Fibroblast of skin of right biceps (primary cell): ENCODE results near the gene USP10.
A peak's percentile ranks its signal among the peaks of the same experiment; 100 is the strongest.

Source experiments
- DNase-seq: peaks from one replicate; pipeline ENCODE4 v3.0.0-alpha.2; 2013

Gene USP10

DNA sequence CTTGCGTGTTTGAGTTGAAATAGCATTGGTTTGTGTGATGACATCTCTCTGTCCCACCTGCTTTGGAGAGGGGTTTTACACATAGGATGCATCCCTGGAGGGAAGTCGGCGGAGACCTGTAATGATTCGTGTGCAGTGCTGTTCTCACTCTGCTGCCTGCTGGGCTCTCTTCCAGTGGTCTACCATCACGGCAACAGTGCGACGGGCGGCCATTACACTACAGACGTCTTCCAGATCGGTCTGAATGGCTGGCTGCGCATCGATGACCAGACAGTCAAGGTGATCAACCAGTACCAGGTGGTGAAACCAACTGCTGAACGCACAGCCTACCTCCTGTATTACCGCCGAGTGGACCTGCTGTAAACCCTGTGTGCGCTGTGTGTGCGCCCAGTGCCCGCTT is 78.9 kb downstream of the USP10 start:
- no peak for DNase-seq

DNA sequence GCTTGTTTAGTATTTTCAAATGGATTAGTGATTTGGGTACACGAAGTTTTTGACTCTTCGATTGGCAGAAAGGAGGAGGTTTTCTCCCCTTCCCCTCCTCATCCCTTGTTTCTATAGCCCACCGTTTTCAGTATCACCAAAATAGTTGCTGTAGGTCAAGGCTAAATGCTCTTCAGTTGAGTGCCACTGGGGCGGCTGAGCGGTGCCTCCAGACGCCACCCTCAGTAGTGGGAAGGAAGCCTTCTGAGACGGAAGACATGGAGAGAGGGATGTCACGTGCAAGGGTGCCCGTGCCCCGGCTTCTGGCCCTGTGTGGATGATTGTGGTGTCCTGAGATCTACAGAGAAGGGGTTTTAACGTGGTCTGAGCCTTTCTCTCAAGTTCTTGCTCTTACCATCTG is 80.3 kb downstream of the USP10 start:
- no peak for DNase-seq

DNA sequence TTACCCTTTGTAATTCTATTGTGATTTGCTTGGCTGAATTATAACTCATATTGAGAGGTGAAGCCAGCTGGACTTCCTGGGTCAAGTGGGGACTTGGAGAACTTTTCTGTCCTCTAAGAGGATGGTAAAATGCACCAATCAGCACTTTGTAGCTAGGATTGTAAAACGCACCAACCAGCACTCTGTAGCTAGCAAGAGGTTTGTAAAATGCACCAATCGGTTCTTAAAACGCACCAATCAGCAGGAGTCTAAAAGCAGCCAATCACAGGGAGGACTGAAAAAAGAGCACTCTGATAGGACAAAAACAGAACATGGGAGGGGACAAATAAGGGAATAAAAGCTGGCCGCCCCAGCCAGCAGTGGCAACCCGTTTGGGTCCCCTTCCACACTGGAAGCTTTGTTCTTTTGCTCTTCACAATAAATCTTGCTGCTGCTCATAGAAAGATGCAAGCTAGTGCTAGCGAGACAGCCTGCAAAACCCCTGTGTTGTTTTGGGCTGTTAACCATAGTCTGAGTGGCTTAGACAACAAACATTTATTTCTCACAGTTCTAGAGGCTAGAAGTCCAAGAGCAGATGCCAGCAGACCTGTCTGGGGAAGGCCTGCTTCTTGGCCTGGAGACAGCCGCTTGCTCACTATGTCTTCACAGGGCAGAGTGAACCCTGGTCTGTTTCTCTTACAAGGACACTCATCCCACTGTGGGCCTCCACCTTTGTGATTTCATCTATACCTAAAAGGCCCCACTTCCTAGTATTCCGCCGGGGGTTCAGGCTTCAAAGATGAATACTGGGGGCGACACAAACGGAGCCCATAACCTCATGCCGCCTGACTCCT is 81.0 kb downstream of the USP10 start:
- no peak for DNase-seq

DNA sequence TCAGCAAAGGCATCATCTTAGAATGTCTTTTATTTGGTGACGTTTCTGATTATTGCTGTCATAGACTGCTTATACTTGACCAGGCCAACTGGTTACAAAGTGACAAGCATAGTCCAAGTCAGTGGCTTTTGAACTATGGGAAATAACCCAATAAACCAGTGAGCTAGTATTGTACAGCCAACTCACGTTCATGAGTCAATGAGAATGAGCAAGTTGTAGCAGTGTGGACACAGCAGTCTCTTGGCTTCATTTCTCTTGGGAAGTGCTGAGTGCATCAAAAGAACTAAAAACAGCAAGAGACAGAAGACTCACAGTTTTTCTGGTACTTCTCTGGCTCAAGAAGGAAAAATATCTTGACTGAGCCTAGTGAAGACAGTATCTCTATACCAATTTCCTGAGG is 83.0 kb downstream of the USP10 start:
- DNase-seq: no peak

DNA sequence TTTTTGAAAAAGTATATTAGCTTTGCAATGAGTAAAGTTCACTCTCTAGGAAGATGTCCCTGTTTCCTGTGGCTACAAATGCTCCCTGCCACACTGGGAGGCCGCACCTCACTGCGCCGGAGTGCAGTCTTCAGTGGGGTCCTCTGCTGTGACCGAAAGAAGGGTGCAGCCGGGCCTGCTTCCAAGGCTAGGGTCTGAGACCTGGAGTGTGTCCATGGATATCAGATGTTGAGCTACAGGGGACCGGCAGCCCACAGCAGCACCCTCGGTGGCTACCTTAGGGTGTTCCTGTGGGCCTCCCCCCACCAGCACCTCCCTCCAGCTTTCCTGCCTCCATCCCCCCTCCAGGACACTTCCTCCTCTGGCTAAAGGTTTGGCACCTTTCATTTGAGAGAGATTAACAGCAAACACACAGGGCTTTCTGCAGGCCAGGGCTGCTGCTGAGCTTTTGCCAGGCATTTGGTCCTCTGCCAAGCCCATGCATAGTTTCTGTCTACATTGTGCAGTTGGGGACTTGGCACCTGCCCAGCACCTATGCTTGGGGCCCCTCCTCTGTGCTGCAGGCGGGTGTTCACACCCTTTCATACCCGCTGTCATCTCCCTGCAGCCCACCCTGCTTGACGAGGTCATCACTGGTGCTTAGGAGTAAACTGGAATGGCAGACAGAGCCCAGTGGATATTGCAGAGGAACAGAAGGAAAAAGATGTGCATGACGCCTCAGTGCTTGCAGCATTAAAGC is 86.2 kb downstream of the USP10 start:
- peak; percentile 91 for DNase-seq

DNA sequence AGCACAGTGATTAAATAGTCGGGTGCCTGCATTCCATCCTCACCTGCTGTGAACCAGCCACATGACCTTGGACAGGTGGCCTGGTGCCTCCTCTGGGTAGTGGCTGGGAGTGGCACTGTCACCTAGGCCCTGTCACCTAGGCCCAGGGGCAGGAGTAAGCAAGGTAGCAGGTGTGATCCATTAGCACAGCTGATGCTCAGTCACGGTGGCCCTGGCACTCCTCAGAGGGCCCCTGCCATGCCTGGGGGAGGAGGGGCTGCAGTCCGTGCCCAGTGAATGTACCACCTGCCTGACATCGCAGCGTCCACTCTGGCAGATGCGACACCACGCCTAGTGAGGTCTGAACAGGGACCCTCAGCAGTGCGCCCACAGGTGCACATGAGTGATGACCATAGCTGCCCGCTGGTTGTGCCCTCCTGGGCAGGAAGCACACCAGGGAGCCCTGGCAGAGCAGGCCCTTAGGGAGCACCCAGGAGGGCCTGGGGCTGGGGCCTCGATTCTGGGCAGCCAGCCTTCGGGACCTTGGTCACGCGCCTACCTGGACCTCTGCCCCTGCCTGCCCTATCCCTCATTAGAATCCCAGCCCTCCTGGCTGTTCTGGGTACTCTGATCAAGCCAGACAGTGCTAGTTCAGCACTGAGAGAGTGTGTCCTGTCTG is 86.9 kb downstream of the USP10 start:
- DNase-seq: no peak

DNA sequence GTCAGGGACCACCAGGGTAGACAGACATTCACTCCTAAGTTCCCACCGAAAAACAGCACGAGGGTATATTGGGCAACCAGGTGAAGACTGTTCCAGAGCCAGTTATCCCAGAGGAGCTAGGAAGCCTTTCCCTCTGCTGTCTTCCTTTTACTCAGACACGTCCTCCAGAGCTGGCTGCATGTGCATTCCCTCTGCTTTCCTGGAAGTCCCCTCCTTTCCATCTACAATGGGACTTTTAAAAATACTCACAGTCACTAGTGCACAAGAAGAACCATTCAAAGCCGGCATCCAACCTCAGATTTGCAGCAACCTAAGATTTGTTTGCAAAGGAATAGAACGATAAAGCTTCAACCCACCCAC is 87.4 kb downstream of the USP10 start:
- DNase-seq: no peak

DNA sequence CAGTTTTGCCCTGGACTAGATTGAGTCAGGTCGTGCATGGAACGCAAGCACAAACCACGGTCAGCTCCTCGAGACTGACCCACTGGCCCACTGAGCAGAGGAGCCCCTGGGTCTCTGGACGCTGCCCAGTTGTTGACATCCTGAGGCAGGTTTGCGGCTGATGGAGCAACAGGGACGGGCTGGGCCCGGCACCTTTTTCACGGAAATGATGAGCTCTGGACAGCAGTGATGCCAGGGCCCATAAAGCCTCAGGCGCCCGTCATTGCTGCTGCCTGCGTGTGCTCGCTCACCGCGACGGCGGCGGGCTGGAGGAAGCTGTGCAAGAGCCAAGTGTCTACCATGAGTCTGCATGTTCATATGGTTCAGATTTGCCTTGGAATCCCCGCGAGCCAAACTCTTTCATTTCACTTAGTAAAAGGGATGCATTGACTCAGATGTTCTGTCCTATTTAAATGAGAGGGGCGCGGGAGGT is 89.2 kb downstream of the USP10 start:
- DNase-seq: peak; percentile 87

DNA sequence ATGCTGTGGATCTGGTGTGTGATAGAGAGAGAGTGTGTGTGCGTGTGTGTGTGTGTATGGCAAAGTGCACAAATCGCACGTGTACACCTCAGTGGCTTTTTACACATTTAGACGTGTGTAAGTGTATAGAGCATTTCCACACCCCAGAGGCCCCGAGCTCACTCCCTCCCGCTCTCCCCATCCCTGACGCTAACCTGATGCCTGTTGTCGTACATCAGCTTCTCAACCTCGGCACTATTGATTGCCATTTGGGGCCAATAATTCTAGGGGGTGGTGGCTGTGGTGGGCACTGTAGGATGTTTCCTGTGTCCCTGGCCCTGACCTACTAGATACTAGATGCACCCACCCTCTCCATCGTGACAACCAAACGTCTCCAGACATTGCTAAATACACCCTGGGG is 89.6 kb downstream of the USP10 start:
- DNase-seq: no peak

DNA sequence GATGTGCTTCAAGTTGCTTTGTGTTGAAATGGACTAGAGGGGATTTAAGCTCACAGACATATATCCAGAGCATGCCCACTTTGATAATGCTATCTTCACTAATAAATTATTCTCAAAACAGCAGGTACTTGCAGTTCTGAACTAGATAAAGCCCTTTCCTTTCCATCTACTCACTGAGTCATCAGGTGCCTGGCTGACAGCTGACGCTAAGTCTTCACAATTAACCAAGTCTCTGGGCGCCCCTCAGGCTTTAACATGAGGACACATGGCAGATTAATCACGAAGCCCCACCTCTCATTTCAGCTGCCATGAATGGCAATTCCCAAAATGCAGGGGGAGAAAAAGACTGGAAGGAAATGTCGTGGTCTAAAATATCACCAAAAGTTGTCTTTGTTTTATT is 90.5 kb downstream of the USP10 start:
- DNase-seq: no peak

DNA sequence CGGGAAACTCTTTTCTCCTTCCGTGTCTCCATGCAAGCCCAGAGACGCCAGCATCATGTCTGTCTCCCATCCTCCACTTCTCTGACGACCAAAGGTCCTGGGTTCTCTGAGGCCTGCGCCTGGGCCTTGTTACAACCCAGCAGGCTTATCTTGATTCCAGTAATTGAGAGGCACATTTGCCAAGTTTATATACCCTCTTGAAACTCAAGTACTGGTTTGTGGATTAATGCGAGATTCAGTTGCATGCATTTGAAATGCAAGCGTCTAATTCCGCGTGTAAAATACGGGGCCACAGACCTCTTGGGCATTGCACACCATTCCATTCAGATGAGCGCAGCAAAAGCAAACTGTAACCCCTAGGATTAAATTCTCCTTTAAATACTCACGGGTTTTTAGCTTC is 91.3 kb downstream of the USP10 start:
- DNase-seq: peak; percentile 57

DNA sequence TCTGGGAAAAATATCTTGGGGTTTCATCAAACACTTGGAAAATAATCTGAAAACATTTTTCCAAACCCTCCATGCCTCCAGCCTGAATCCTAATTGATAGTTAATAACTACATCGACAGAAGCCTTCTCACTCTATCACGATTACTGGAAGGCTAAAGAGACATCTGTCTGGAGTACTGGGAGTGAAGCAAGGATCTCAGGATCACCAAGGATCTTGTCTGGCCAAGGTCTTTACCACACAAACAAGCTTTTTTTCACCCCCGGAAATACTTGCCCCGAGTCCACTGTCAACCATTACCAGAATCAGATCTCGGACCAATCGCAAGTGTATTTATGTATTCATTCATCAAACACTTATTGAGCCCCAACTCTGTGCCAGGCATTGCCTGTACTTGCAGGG is 91.7 kb downstream of the USP10 start:
- DNase-seq: no peak

DNA sequence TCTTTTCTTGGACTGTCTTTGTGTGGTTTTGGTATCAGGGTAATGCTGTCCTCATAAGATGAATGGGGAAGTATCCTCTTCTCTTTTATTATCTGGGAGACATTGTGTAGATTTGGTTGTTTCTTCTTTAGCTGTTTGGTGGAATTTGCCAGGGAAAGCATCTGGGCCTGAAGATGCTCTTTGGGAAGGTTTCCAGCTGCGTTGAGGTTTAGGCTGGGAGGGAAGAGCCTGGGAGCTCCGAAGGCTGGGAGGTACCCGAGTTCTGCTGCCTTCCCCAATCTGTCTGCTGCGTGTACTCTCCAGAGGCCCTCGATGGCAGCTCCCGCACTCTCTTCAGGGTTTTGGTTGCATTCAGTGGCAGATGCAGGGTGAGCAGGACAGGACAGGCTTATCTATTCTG is 94.4 kb downstream of the USP10 start:
- no peak for DNase-seq

DNA sequence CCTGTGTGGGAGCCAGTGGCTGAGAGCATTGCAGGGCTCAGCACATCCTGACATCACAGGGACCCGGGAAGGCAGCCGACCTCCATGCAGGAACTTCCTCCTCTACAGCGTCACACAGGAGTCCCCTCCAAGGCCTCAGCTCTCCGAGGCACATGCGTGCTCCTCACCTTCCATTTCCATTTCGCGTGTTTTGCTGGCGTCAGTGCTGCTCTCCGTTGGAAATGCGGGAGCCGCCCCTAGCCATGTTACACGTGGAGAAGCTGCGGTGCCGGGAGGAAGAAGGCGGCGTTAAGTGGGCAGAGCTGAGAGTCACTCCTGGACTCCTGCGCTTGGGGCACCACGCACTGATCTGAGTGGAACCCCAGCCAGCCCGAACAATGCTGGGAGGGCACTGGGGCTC is 94.8 kb downstream of the USP10 start:
- DNase-seq: no peak

DNA sequence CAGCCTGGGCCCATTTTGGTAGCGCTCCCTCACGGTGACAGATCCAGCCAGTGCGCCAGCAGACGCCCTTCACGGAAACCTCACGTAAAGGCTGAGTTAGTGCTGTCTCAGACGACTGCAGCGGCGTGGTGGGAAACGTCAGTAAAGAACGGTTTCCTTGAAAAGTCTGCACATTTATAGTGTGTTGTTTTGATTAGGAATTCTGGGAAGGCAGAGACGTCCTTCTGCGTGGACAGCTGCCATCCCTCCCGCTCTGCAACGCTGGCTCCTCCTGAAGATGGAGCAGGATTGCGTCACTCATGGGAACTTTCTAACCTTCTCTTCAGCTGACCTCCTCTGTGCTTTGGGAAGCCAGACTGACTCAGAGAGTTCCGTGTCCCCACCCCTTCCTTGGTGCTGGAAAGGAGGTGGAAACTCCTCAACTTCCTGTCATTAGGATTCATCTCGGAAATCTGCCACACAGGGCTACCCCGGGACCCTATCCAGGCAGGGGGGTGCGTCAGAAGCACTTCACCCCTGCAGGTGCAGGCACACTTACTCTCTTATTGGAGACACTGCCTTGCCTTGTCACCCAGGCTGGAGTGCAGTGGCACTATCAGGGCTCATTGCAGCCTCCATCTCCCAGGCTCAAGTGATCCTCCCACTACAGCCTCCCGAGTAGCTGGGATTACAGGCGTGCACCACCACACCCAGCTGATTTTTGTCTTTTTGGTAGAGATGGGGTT is 95.7 kb downstream of the USP10 start:
- DNase-seq: peak; percentile 89

DNA sequence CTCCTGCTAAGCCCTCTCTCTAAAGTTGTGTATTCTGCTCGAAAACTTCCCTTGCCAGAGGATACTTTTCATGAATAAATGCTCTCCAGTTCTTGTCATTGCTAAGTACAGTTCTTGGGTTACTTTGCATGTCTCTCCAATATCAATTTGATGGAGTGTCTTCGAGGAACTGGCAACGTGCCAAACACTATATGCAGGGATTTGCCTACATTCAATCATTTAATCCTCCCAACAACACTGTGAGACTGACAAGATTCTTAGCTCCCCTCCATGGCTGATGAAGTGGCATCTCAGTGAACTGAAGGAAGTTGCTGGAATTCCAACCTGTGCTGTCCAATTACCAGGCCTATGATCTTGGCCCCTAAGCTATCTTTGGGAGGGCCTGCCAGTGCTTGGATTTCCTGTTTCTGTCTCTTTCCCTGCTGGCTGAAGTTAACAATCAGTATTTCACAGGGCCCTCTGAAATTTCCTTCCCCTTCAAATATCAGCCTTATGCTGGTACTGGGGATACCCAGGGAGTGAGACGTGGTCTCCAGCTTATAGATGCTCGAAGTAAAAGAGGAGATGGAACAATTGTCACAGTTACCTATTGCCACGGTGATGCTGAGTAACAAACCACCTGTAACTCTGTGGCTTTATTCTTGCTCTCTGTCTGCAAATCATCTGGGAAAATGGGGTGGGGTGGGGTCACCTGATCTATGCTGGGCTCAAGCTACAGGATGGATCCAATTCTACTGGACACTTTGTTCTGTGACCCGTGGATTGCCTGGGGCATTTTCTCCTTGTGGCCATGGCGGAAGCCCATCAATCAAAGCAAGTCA is 100.6 kb downstream of the USP10 start:
- no peak for DNase-seq

DNA sequence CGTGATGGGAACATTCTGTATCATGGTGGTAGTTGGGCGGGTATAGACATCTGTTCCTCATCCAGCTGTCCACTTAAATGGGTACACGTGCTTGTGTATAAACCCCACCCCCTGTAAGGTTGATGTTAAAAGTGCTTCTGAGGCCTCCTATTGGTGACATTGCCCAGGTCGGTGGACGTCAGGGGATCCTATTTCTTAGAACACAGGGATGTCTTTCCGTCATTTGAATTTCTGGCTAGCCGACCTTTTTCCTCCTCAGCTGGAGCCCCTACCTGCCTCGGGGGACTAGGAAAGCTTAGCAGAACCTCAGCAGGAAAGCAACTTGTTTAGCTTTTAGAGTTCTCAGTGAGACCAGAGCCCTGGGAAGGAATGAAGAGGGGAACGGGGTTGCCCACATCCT is 103.3 kb downstream of the USP10 start:
- DNase-seq: no peak

DNA sequence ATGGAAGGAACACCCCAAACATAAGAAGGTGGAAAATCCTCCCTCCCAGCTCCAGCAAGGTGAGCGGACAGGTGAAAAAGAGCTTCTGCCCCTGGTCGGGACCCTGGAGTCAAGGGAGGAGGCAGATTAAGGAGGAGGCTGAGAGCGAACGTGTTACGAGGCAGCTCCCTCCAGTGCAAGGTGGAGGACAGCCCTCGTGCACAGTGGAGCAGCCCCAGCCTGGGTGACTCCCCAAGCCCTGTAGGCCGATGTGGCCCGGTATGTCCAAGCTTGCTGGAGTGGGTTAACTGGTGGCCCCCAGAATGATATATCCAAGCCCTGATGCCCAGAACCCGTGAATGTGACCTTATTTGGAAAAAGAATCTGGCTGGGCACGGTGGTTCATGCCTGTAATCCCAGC is 104.5 kb downstream of the USP10 start:
- no peak for DNase-seq

DNA sequence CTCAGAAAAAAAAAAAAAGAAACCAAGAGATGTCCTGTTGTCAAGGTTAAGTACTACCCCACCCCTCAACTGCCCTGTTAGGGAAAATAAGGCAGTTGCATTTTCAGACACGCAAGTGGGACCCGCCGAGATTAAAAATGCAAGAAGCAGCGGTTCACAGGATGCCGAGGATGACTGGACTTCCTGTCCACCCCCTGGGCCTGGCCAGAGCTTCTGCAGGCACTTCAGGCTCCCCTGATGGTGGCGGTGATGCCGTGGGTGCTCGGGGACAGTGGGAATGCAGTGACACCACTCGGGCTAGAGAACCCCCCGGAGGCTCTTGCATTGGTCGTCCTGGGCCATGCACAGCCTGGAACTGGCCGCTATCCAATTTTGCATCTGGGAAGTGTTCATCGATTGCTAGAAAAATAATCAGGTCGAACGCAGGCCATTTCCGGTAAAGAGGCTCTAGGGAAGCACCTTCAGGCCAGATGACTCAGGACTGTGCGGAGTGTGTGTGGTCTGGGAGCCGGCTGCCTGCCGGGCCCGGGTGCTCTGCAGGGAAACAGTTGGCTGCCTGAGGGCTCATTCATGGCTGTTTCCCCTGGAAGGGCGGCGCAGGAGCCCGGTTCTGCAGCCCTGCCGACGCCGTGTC is 106.6 kb downstream of the USP10 start:
- peak; percentile 91 for DNase-seq

DNA sequence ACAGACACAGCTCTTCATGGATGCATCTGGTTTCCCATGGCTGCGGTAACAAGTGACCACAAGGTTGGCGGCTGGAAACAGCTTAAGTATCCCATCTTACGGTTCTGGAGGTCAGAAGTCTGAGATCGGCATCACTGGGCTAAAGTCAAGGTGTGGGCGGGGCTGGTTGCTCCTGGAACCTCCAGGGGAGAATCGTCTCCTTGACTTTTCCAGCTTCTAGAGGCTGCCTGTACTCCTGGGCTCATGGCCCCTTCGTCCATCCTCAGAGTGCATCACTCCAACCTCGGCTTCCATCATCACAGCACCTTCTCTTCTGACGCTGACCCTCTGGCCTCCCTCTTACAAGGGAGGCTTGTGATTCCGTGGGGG is 107.1 kb downstream of the USP10 start:
- DNase-seq: no peak

DNA sequence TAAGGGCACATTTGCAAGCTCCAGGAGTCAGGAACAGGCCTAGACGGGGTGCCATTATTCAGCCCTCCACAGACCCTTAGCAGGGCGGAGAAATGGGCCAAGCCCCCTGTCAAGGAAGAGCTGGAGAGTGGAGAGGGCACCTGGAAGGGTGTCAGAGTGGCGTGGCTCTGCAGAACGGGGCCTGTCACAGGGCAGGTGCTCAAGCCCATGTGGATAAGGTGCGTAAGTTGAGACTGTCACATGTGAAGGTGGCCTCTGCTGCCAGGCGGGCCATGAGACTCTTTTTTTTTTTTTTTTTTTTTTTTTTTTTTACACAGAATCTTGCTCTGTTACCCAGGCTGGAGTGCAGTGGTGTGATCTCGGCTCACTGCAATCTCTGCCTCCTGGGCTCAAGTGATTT is 108.0 kb downstream of the USP10 start:
- no peak for DNase-seq

DNA sequence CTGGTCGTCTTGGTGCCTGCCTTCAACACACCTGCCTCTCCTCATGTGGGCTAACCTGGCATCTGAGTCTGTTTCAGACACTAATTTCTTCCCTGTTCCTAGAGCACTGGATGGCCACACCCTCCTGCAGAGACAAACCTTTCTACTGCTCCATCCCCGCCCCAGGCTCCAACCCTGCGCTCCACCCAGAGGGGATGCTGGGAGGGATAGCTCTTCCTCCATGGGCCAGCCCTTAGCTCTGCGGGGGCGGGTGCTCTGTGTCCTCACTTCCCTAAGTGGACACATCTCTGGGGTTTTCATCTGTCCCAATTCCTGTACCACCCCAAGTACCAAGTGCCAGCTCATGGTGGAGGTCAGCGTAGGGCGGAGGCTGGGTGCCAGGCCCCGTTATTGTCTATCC is 109.0 kb downstream of the USP10 start:
- DNase-seq: no peak
